Measurements from ENCODE around the gene OR4M1.
"Not testable (repeated sequence)": the region's sequence is repeated elsewhere in the genome, so short reads cannot be mapped to it uniquely, and the experiment has no call there.

OR4M1 gene

DNA sequence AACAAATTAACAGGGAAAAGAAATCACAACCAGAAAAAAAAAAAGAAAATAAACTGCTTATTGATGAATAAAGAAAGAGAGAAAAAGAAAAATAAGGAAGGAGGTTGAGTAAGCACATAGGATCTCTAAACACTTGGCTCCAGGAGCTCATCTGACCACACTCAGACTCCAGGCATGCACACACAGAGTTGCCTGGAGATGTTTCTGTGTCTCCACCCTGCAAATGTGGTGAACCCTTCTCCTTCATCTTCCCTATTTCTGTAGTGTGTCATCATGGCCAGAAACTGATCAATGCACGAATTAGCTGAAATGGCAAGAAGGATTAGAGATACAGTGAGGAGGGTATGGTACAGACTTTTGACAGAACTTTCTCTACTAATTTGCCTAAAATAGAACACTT, 50.5 kb downstream of the OR4M1 start:
- no peak for DNase-seq

DNA sequence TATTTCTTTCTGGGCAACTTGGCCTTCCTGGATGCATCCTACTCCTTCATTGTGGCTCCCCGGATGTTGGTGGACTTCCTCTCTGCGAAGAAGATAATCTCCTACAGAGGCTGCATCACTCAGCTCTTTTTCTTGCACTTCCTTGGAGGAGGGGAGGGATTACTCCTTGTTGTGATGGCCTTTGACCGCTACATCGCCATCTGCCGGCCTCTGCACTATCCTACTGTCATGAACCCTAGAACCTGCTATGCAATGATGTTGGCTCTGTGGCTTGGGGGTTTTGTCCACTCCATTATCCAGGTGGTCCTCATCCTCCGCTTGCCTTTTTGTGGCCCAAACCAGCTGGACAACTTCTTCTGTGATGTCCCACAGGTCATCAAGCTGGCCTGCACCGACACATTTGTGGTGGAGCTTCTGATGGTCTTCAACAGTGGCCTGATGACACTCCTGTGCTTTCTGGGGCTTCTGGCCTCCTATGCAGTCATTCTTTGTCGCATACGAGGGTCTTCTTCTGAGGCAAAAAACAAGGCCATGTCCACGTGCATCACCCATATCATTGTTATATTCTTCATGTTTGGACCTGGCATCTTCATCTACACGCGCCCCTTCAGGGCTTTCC, 54.4 kb downstream of the OR4M1 start:
- DNase-seq: not testable (repeated sequence)

DNA sequence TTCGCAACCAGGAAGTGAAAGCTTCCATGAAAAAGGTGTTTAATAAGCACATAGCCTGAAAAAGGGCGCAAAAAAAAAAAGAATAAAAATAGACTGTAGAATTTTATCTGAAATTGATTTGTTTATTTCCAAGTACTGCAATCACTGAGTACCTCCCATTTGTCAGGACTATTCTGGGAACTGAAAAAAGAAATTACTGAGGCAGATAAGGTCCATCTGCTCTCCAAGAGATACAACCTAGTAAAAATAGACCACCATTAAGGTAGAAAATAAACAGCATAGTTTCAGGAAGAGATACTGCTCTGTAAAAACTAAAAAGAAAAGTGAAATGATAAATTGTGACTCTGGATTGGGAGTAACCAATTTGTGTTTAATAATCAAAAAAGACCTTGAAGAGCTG, 55.0 kb downstream of the OR4M1 start:
- DNase-seq: no peak

All from T-helper 1 cell (primary cell).